Activated CD4-positive, alpha-beta memory T cell treated with anti-CD3 and anti-CD28 coated beads for 36 hours (primary cell): ENCODE measurements around the gene C14orf93. TPM values are rescaled to one million over a fixed set of nuclear protein-coding genes. Genes with fewer than 3 reads are reported as not detected.
"Not testable (repeated sequence)": the region's sequence is repeated elsewhere in the genome, so short reads cannot be mapped to it uniquely, and the experiment has no call there.

ENCODE experiments used
- CTCF ChIA-PET: fragments of 350-600 bp; sonication (Branson Sonifier 250); formaldehyde crosslinking; loops from one replicate; lab custom pipeline; 2021; ENCODE audit warnings: antibody characterized with exemption, inconsistent platforms; lab: Charles Lee
- POLR2A ChIA-PET: fragments of 350-600 bp; sonication (Branson Sonifier 250); formaldehyde crosslinking; loops from one replicate; lab custom pipeline; 2021; ENCODE audit warnings: antibody characterized with exemption; lab: Charles Lee
- DNase-seq: peaks from one replicate; pipeline ENCODE4 v3.0.0-alpha.2; 2020
- H3K27ac Mint-ChIP-seq: one replicate; pipeline ENCODE4 v1.8.0; 2021; ENCODE audit warnings: mixed read lengths
- H3K27me3 Mint-ChIP-seq: one replicate; pipeline ENCODE4 v1.8.0; 2021; ENCODE audit warnings: mixed read lengths
- H3K36me3 Mint-ChIP-seq: one replicate; pipeline ENCODE4 v1.8.0; 2021; ENCODE audit warnings: mixed read lengths
- H3K4me1 Mint-ChIP-seq: one replicate; pipeline ENCODE4 v1.8.0; 2021; ENCODE audit warnings: low read depth, mixed read lengths
- H3K4me3 Mint-ChIP-seq: one replicate; pipeline ENCODE4 v1.8.0; 2021; ENCODE audit warnings: mild to moderate bottlenecking, mixed read lengths
- H3K9me3 Mint-ChIP-seq: one replicate; pipeline ENCODE4 v1.8.0; 2021; ENCODE audit warnings: mixed read lengths
- intact Hi-C: fragments of 100-400 bp; cut with micrococcal nuclease; formaldehyde crosslinking; loops from one replicate; pipeline ENCODE4 v1.15.1; 2023
- total RNA-seq, 2 experiments: library from RNA; stranded (reverse); gene quantifications; one replicate each; pipeline ENCODE4 v1.2.3, GENCODE V29; 2021

The C14orf93 gene
- total RNA-seq, 2 experiments from 2014 or later = 7.5 to 10.8 TPM

DNA sequence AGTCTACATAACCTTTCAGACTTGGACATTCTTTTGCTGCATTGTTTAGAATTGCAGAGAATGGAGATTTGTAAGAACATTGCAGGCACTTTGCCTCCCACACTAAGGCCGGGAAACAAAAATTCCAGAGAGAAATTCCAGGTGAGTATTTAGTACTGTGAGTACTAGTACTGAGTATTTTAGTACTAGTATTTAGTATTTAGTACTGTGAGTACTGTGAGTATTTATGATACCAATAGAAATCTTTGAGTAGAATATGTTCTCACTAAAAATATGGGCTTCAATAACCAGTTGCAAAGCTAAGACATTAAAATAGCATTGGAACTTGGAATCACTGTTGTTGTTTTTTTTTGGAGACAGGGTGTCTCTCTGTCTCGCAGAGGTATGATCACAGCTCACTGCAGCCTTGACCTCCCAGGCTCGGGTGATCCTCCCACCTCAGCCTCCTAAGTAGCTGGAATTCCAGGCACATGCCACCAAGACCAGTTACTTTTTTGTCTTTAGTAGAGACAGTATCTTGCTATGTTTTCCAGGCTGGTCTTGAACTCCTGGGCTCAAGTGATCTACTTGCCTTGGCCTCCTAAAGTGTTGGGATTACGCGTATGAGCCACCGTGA, 47.8 kb downstream of the C14orf93 start:
- Mint-ChIP-seq H3K27ac (no peak overlapping the region), H3K4me1 (peaks cover 6% of the 10 kb centered on the region), H3K4me3 (no peak overlapping the region), H3K36me3 (no peaks in the 10 kb centered on the region), H3K27me3 (no peaks in the 10 kb centered on the region), H3K9me3 (no peaks in the 10 kb centered on the region)
- no peak for DNase-seq
- intact Hi-C loops = no loop called here
- ChIA-PET CTCF (interaction anchor here (0.6 to 3.9 kb wide), 5 partner anchors 11 to 33 kb away, joined by 3 to 23 read pairs (median 6); partner anchors contain the start of gene PRMT5), POLR2A (interaction anchor here (0.7 kb wide), 1 partner anchor 43 kb away, joined by 3 read pairs; the partner anchor contains the start of gene RBM23)

DNA sequence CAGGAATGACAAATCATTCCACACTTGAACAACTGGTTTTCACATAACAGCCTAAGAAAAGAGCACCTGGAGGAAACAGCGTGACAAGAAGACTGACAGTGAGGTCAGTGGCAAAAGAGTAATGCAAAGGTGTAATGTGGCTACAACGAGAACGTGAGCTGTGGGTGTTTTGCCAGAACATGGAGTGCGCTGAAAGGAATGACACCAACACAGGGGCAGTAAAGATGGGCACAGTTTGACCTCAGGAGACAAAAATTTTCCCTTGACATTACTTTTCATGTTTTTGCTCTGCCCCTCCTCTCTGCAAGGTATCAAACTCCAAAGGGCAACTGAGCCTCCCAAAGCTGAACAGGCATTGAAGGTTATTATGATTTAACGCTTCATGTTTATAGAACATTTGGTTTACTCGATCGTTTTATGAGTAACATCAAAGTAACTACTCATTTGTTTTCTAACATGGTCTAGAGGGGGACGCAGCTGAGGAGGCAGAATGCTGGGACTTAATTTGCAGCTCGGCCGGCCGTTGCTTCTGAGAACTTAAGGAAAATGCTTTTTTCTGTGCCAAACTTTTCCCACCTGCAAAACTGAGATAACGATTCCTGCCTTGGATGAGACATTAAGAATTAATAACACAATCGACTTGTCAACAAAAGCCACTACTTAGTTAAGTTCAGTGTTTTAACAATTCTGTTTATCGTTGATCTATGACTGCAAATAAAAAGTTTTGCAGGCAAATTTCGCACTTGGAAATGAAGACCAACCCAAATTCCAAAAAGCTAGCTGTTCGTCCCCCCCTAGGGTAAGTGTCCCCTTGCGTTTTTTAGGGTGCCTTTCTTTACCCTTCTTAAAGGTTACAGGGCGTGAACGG, 54.0 kb downstream of the C14orf93 start:
- Mint-ChIP-seq H3K36me3 (peaks cover 22% of the 10 kb centered on the region), H3K27ac (peak overlapping the region; percentile 85), H3K9me3 (no peaks in the 10 kb centered on the region), H3K27me3 (no peaks in the 10 kb centered on the region), H3K4me1 (peaks cover 16% of the 10 kb centered on the region), H3K4me3 (peak overlapping the region; percentile 88)
- ChIA-PET CTCF (interaction anchor here (0.8 to 4.9 kb wide), 16 partner anchors 12 to 386 kb away, joined by 3 to 41 read pairs (median 6); partner anchors contain the start of genes AJUBA, CDH24 and PRMT5), POLR2A (interaction anchor here (0.6 to 1.3 kb wide), 4 partner anchors 17 to 78 kb away, joined by 3 to 7 read pairs (median 4); partner anchors contain the start of genes PRMT5 and RBM23)
- no peak for DNase-seq
- intact Hi-C loops = loop anchor here (5.0 kb wide), 1 partner anchor 39 kb away; the partner anchor contains the start of gene RBM23

DNA sequence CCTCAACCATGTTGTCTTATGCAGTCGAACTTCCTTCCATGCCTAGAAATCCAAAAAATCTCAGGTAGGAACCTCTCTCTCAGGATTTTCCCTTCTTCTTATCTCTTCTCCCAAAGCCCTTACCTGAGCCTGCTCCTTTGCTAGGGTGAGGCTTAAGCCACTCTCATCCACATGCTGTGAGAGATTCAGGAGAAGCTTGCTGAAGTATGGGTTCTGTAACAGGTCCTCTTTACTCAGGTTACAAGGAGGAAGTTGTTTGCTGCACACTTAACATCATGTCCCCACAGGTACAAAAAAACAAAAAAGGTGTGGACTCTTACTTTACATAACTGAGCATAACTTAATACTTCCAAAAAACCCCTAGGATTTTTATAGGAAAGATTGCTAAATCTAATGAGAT, 57.5 kb downstream of the C14orf93 start:
- H3K4me1 Mint-ChIP-seq = peaks cover 11% of the 10 kb centered on the region
- H3K27ac Mint-ChIP-seq = no peak overlapping the region
- ChIA-PET CTCF (interaction anchor here (1.0 to 1.3 kb wide), 2 partner anchors 20 to 374 kb away, joined by 3 to 4 read pairs; no protein-coding TSS in a partner anchor), POLR2A (no interaction called here)
- peaks cover 30% of the 10 kb centered on the region for H3K36me3 Mint-ChIP-seq
- no peaks in the 10 kb centered on the region for H3K27me3 Mint-ChIP-seq
- DNase-seq = no peak
- H3K4me3 Mint-ChIP-seq = no peak overlapping the region
- intact Hi-C loops = no loop called here
- H3K9me3 Mint-ChIP-seq = no peaks in the 10 kb centered on the region

DNA sequence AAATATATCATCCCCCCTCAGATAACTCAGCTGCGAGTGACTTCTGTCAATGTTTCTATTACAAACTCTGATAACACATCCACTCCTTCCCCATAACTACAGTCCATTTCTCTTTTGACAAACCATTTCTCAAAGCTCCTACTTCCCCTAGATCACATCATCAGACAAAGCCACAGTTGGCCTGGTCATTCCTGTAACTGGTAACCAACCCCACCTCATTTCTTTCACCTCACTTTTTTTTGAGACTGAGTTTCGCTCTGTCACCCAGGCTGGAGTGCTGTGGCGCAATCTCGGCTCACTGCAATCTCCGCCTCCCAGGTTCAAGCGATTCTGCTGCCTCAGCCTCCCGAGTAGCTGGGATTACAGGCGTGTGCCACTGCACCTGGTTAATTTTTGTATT, 58.1 kb downstream of the C14orf93 start:
- H3K27me3 Mint-ChIP-seq, H3K9me3 Mint-ChIP-seq, H3K27ac Mint-ChIP-seq, H3K4me3 Mint-ChIP-seq, DNase-seq, intact Hi-C loops, POLR2A ChIA-PET: not testable (repeated sequence)
- H3K36me3 Mint-ChIP-seq = peaks cover 34% of the 10 kb centered on the region
- peaks cover 11% of the 10 kb centered on the region for H3K4me1 Mint-ChIP-seq
- CTCF ChIA-PET = interaction anchor here (0.8 to 2.3 kb wide), 5 partner anchors 20 to 373 kb away, joined by 3 to 12 read pairs (median 4); partner anchors contain the start of gene CDH24

DNA sequence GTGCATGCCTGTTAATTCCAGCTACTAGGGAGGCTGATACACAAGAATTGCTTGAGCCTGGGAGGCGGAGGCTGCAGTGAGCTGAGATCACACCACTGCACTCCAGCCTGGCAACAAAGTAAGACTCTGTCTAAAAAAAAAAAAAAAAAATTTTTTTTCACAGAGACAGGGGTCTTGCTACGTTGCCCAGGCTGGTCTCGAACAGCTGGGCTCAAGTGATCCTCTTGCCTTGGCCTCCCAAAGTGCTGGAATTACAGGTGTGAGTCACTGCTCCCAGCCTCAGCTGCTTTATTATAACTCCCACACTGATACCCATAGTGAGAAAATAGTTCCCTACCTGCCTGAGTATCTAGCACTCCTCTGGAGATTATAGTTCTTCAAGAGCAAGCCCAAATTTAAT, 64.3 kb downstream of the C14orf93 start:
- Mint-ChIP-seq H3K36me3 (peaks cover 26% of the 10 kb centered on the region), H3K9me3 (no peaks in the 10 kb centered on the region), H3K4me3 (no peak overlapping the region), H3K4me1 (no peaks in the 10 kb centered on the region), H3K27ac (no peak overlapping the region), H3K27me3 (no peaks in the 10 kb centered on the region)
- intact Hi-C loops = no loop called here
- no peak for DNase-seq
- CTCF ChIA-PET = interaction anchor here (0.6 to 2.1 kb wide), 7 partner anchors 16 to 77 kb away, joined by 3 to 9 read pairs (median 4); partner anchors contain the start of gene PRMT5
- POLR2A ChIA-PET = no interaction called here

DNA sequence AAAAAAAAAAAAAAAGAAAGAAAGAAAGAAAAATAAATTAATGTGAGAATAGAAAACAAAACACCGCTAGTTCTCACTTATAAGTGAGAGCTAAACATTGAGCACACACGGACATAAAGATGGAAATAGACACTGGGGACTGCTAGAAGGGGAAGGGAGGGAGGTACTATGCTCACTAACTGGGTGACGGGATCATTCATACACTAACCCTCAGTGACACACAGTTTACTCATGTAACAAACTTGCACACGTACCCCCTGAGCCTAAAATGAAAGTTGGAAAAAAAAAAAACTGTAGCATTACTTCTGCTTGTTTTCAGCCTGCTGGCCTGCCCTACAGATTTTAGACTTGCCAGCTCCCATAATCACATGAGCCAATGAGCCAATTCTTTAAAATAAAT, 70.3 kb downstream of the C14orf93 start:
- intact Hi-C loops = no loop called here
- Mint-ChIP-seq H3K36me3 (peaks cover 13% of the 10 kb centered on the region), H3K9me3 (no peaks in the 10 kb centered on the region), H3K27ac (no peak overlapping the region), H3K4me3 (no peak overlapping the region), H3K4me1 (no peaks in the 10 kb centered on the region), H3K27me3 (no peaks in the 10 kb centered on the region)
- no peak for DNase-seq
- ChIA-PET CTCF (interaction anchor here (0.6 to 1.7 kb wide), 5 partner anchors 16 to 1934 kb away, joined by 3 to 5 read pairs (median 3); partner anchors contain the start of gene AJUBA), POLR2A (no interaction called here)

Other genes with a start within 250 kb of the C14orf93 start
- 100 to 1,000 TPM; 131 to 136 TPM for gene OXA1L, start 243.5 kb downstream of the C14orf93 start, total RNA-seq
- under 1 TPM; 0.10 to 0.34 TPM for gene SLC7A7, start 194.7 kb downstream of the C14orf93 start, total RNA-seq
- gene MRPL52, start 180.3 kb downstream of the C14orf93 start, total RNA-seq = 100 to 1,000 TPM; 152 to 156 TPM
- gene MMP14, start 173.6 kb downstream of the C14orf93 start, total RNA-seq = 1 to 10 TPM; 1.1 to 1.4 TPM
- 10 to 100 TPM; 62.4 to 64.3 TPM for gene LRP10, start 138.4 kb downstream of the C14orf93 start, total RNA-seq
- under 1 TPM; 0.36 to 0.77 TPM for gene REM2, start 126.9 kb downstream of the C14orf93 start, total RNA-seq
- 10 to 100 TPM; 55.0 to 56.0 TPM for gene RBM23, start 91.0 kb downstream of the C14orf93 start, total RNA-seq
- 100 to 1,000 TPM in 1 of 2 experiments, 10 to 100 TPM in 1; 85.6 to 100 TPM for gene PRMT5, start 80.8 kb downstream of the C14orf93 start, total RNA-seq
- gene HAUS4, start 53.1 kb downstream of the C14orf93 start, total RNA-seq = 10 to 100 TPM; 84.4 to 86.6 TPM
- gene AJUBA, start 27.6 kb downstream of the C14orf93 start, total RNA-seq = 1 to 10 TPM; 1.5 to 1.7 TPM
- gene PSMB5, start 24.8 kb upstream of the C14orf93 start, total RNA-seq = 100 to 1,000 TPM; 116 to 119 TPM
- not detected for gene PSMB11, start 32.1 kb upstream of the C14orf93 start, total RNA-seq
- 1 to 10 TPM in 1 of 2 experiments, under 1 TPM in 1; 1.00 to 1.1 TPM for gene CDH24, start 47.4 kb upstream of the C14orf93 start, total RNA-seq
- gene ACIN1, start 85.0 kb upstream of the C14orf93 start, total RNA-seq = 100 to 1,000 TPM; 148 to 157 TPM
- 10 to 100 TPM; 58.0 to 62.8 TPM for gene C14orf119, start 85.4 kb upstream of the C14orf93 start, total RNA-seq
- gene CIROP, start 94.8 kb upstream of the C14orf93 start, total RNA-seq = not detected
- gene CEBPE, start 109.1 kb upstream of the C14orf93 start, total RNA-seq = under 1 TPM; 0.19 to 0.34 TPM
- 1 to 10 TPM in 1 of 2 experiments, under 1 TPM in 1; 0.83 to 1.7 TPM for gene SLC7A8, start 173.5 kb upstream of the C14orf93 start, total RNA-seq
- not detected for gene RNF212B, start 227.8 kb upstream of the C14orf93 start, total RNA-seq